Endothelial cell of umbilical vein (primary cell): Measurements from ENCODE around the gene CCSAP.

Source experiments
- POLR2AphosphoS5 ChIP-seq: IDR thresholded peaks from 2 replicates; pipeline ENCODE4 v1.6.1; 2012; ENCODE audit warnings: low read depth, mild to moderate bottlenecking, control low read depth, low read length, moderate library complexity; ENCODE audit not compliant: insufficient read depth
- TF ChIP-seq, protein P1 (sequence below), 2 donors: IDR thresholded peaks; 1 replicate in 1 of 2; 2 replicates in 1 of 2; pipeline ENCODE4 v1.5.1; 2011; ENCODE audit warnings: low read length in 2 of 2, mild to moderate bottlenecking in 2 of 2, moderate library complexity in 2 of 2, control low read depth in 1 of 2, inconsistent platforms in 1 of 2, low read depth in 1 of 2; ENCODE audit not compliant: insufficient read depth in 1 of 2; ENCODE audit errors: extremely low read depth in 1 of 2

- no peak for TF ChIP-seq POLR2AphosphoS5
- TF ChIP-seq, protein P1, sequence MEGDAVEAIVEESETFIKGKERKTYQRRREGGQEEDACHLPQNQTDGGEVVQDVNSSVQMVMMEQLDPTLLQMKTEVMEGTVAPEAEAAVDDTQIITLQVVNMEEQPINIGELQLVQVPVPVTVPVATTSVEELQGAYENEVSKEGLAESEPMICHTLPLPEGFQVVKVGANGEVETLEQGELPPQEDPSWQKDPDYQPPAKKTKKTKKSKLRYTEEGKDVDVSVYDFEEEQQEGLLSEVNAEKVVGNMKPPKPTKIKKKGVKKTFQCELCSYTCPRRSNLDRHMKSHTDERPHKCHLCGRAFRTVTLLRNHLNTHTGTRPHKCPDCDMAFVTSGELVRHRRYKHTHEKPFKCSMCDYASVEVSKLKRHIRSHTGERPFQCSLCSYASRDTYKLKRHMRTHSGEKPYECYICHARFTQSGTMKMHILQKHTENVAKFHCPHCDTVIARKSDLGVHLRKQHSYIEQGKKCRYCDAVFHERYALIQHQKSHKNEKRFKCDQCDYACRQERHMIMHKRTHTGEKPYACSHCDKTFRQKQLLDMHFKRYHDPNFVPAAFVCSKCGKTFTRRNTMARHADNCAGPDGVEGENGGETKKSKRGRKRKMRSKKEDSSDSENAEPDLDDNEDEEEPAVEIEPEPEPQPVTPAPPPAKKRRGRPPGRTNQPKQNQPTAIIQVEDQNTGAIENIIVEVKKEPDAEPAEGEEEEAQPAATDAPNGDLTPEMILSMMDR (IDR thresholded peaks at IDR 0.05; ENCODE audit: extremely low read depth in 1 of 2, insufficient read depth in 1 of 2, low read depth in 1 of 2, low read length in 2 of 2): no peak
These were observed 1.3 kb upstream of the CCSAP start for GRCh38 chr1:229344139-229344538.
